AG09309 (cell line): ENCODE measurements around the gene TOM1.

Source experiments
- DNase-seq: peaks from one replicate; pipeline ENCODE4 v3.0.0-alpha.2; 2010; ENCODE audit warnings: low read depth
- H3K4me3 ChIP-seq: 2 replicates; pipeline ENCODE4 v1.5.1; 2011; ENCODE audit warnings: mild to moderate bottlenecking, low read depth, low read length, moderate library complexity; ENCODE audit not compliant: control insufficient read depth
- TF ChIP-seq, protein P1 (sequence below): IDR thresholded peaks from 2 replicates; pipeline ENCODE4 v1.5.1; 2011; ENCODE audit warnings: mild to moderate bottlenecking, low read depth, low read length, inconsistent platforms; ENCODE audit not compliant: insufficient read depth, control insufficient read depth; ENCODE audit errors: missing control alignments

Gene TOM1

GRCh38 chr22:35369996-35370395 lies 70.3 kb downstream of the TOM1 start:
- DNase-seq: no peak
- no peak overlapping the region for H3K4me3 ChIP-seq
- TF ChIP-seq, protein P1, sequence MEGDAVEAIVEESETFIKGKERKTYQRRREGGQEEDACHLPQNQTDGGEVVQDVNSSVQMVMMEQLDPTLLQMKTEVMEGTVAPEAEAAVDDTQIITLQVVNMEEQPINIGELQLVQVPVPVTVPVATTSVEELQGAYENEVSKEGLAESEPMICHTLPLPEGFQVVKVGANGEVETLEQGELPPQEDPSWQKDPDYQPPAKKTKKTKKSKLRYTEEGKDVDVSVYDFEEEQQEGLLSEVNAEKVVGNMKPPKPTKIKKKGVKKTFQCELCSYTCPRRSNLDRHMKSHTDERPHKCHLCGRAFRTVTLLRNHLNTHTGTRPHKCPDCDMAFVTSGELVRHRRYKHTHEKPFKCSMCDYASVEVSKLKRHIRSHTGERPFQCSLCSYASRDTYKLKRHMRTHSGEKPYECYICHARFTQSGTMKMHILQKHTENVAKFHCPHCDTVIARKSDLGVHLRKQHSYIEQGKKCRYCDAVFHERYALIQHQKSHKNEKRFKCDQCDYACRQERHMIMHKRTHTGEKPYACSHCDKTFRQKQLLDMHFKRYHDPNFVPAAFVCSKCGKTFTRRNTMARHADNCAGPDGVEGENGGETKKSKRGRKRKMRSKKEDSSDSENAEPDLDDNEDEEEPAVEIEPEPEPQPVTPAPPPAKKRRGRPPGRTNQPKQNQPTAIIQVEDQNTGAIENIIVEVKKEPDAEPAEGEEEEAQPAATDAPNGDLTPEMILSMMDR: no peak

- H3K4me3 ChIP-seq: no peak overlapping the region
- no peak for DNase-seq
- TF ChIP-seq, protein P1: no peak
Measured at GRCh38 chr22:35373781-35374180, 74.1 kb downstream of the TOM1 start.

DNA sequence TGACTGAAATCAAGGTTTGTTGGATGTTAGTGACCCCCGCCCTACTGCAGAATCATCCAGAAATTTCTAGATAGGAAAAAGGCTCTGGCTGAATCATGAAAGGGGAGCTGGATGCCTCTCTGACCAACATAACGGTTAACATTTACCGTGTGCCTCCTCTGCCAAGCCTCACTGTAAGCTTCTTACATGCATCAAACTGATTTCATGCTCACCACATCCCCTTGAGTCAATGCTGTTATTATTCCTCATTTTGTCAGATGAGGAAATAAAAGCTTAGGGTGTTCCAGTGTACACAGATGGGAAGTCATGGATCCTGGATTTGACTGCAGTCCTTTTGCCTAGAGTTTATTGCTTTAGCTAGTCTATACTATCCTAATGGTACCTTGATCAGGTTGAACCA lies 75.3 kb downstream of the TOM1 start:
- no peak overlapping the region for H3K4me3 ChIP-seq
- TF ChIP-seq, protein P1: no peak
- DNase-seq: peak; percentile 52

- no peak for DNase-seq
- no peak overlapping the region for H3K4me3 ChIP-seq
- TF ChIP-seq, protein P1: no peak
Measured at GRCh38 chr22:35375526-35375925, 75.8 kb downstream of the TOM1 start.

- H3K4me3 ChIP-seq: no peak overlapping the region
- peak; percentile 93 for DNase-seq
- TF ChIP-seq, protein P1: no peak
Measured at GRCh38 chr22:35376728-35377472, 77.2 kb downstream of the TOM1 start.

DNA sequence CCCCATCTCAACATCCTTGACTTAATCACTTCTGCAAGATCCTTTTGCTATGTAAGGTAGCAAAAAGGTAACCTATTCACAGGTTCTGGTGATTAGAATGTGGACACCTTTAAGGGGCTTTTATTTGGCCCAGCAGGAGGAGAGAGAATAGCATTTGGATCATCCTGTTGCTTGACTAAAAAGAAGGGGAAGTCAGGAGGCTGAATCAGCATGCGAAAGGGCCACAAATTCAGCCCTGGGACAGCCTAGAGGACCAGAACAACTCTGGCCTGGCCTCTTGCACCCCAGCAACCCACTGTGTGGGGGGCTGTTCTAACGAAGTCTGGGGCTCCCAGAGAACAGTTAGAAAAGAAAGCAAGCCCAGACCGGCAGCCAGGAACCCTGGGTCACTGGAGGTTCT lies 78.0 kb downstream of the TOM1 start:
- no peak for DNase-seq
- TF ChIP-seq, protein P1: no peak
- H3K4me3 ChIP-seq: no peak overlapping the region

- DNase-seq: no peak
- H3K4me3 ChIP-seq: no peak overlapping the region
- TF ChIP-seq, protein P1: no peak
Measured at GRCh38 chr22:35378621-35379020, 78.9 kb downstream of the TOM1 start.
